ENCODE measurements around the gene GBE1.

- no peak for TF ChIP-seq EP300 (IDR thresholded peaks at IDR 0.05)
- TF ChIP-seq POLR2AphosphoS5 (IDR thresholded peaks at IDR 0.05) = no peak
- TF ChIP-seq CTCF (IDR thresholded peaks at IDR 0.05) = no peak
Observed at GRCh38 chr3:81716870-81717509, 44.5 kb downstream of the GBE1 start.

Data from sigmoid colon (tissue), 4 donors.